ENCODE measurements around the gene LARP4.
"Not testable (repeated sequence)": the region's sequence is repeated elsewhere in the genome, so short reads cannot be mapped to it uniquely, and the experiment has no call there.

Gene LARP4

GRCh38 chr12:50483488-50483887, 82.8 kb downstream of the LARP4 start:
- no peak for DNase-seq (ENCODE audit: low spot score)

- no peak for DNase-seq (ENCODE audit: low spot score)
Measured at GRCh38 chr12:50488801-50489200, 88.1 kb downstream of the LARP4 start.

GRCh38 chr12:50498119-50498518, 97.4 kb downstream of the LARP4 start:
- not testable (repeated sequence) for DNase-seq (ENCODE audit: low spot score)

- peak; percentile 97 for DNase-seq (ENCODE audit: low spot score)
Measured at GRCh38 chr12:50504798-50505674, 104.4 kb downstream of the LARP4 start, which contains the start of gene DIP2B. DIP2B (plus strand) TSS chr12:50504985; CDS start chr12:50505141, 156 bp downstream.

GRCh38 chr12:50505675-50506530, 105.2 kb downstream of the LARP4 start:
- DNase-seq (ENCODE audit: low spot score), result no peak

- no peak for DNase-seq (ENCODE audit: low spot score)
Measured at GRCh38 chr12:50506753-50507473, 106.2 kb downstream of the LARP4 start.

- no peak for DNase-seq (ENCODE audit: low spot score)
Measured at GRCh38 chr12:50507474-50507838, 106.8 kb downstream of the LARP4 start.

- DNase-seq (ENCODE audit: low spot score), result no peak
Measured at GRCh38 chr12:50507930-50508329, 107.2 kb downstream of the LARP4 start.

- DNase-seq (ENCODE audit: low spot score), result no peak
Measured at GRCh38 chr12:50508414-50508813, 107.7 kb downstream of the LARP4 start.

GRCh38 chr12:50508970-50509663, 108.4 kb downstream of the LARP4 start:
- no peak for DNase-seq (ENCODE audit: low spot score)

- DNase-seq (ENCODE audit: low spot score), result no peak
Measured at GRCh38 chr12:50514526-50515276, 114.0 kb downstream of the LARP4 start.

- DNase-seq (ENCODE audit: low spot score), result no peak
Measured at GRCh38 chr12:50515587-50515986, 114.9 kb downstream of the LARP4 start.

GRCh38 chr12:50517421-50518048, 116.8 kb downstream of the LARP4 start:
- no peak for DNase-seq (ENCODE audit: low spot score)

GRCh38 chr12:50518090-50518489, 117.4 kb downstream of the LARP4 start:
- DNase-seq (ENCODE audit: low spot score), result no peak

- DNase-seq (ENCODE audit: low spot score), result no peak
Measured at GRCh38 chr12:50519353-50519752, 118.7 kb downstream of the LARP4 start.

- DNase-seq (ENCODE audit: low spot score), result no peak
Measured at GRCh38 chr12:50520416-50521207, 119.9 kb downstream of the LARP4 start.

GRCh38 chr12:50521781-50522180, 121.1 kb downstream of the LARP4 start:
- DNase-seq (ENCODE audit: low spot score), result not testable (repeated sequence)

GRCh38 chr12:50523772-50524171, 123.1 kb downstream of the LARP4 start:
- no peak for DNase-seq (ENCODE audit: low spot score)

- no peak for DNase-seq (ENCODE audit: low spot score)
Measured at GRCh38 chr12:50524621-50525020, 123.9 kb downstream of the LARP4 start.

GRCh38 chr12:50525422-50525821, 124.7 kb downstream of the LARP4 start:
- no peak for DNase-seq (ENCODE audit: low spot score)
